DND-41 (cell line): Measurements from ENCODE around the gene APOL6.

Source experiments
- CTCF ChIP-seq: IDR thresholded peaks from 2 replicates; pipeline ENCODE4 v1.5.1; 2012; ENCODE audit warnings: borderline replicate concordance, low read length, moderate library complexity, mild to moderate bottlenecking; ENCODE audit not compliant: poor library complexity, severe bottlenecking; ENCODE audit errors: extremely low read depth
- EZH2 ChIP-seq: IDR thresholded peaks from 3 replicates; pipeline ENCODE4 v1.6.1; 2012; ENCODE audit warnings: borderline replicate concordance, low read depth, mild to moderate bottlenecking, moderate library complexity, low read length, inconsistent platforms; ENCODE audit not compliant: severe bottlenecking

GRCh38 chr22:35609761-35610160 lies 38.5 kb upstream of the APOL6 start:
- no peak for TF ChIP-seq CTCF
- no peak for TF ChIP-seq EZH2
